H9 (cell line): Measurements from ENCODE around the gene GRID1. TPM values are rescaled to one million over a fixed set of nuclear protein-coding genes. Genes with fewer than 3 reads are reported as not detected.

ENCODE experiments used
- DNase-seq: peaks from one replicate; pipeline ENCODE4 v3.0.0-alpha.2; 2017
- H2AFZ ChIP-seq: one replicate; pipeline ENCODE4 v1.6.1; 2013; ENCODE audit warnings: mild to moderate bottlenecking, low read length, control low read depth, moderate library complexity
- H2AK5ac ChIP-seq: 2 replicates; pipeline ENCODE4 v1.6.1; 2013; ENCODE audit warnings: low read length, control low read depth, mixed read lengths; ENCODE audit not compliant: insufficient read length
- H2BK120ac ChIP-seq: one replicate; pipeline ENCODE4 v1.6.1; 2013; ENCODE audit warnings: low read depth, mild to moderate bottlenecking, low read length, control low read depth, inconsistent platforms; ENCODE audit not compliant: poor library complexity, severe bottlenecking
- H2BK12ac ChIP-seq: 2 replicates; pipeline ENCODE4 v1.6.1; 2013; ENCODE audit warnings: low read length, control low read depth, mixed read lengths, low read depth; ENCODE audit not compliant: insufficient read length
- H2BK15ac ChIP-seq: 2 replicates; pipeline ENCODE4 v1.6.1; 2013; ENCODE audit warnings: low read depth, low read length, control low read depth
- H2BK20ac ChIP-seq: one replicate; pipeline ENCODE4 v1.6.1; 2013; ENCODE audit warnings: low read depth, mild to moderate bottlenecking, low read length, control low read depth, inconsistent platforms; ENCODE audit not compliant: poor library complexity, severe bottlenecking
- H2BK5ac ChIP-seq: 2 replicates; pipeline ENCODE4 v1.6.1; 2013; ENCODE audit warnings: low read length, control low read depth, mixed read lengths; ENCODE audit not compliant: insufficient read length
- H3K14ac ChIP-seq: 2 replicates; pipeline ENCODE4 v1.6.1; 2013; ENCODE audit warnings: low read length, control low read depth; ENCODE audit not compliant: insufficient read depth
- H3K18ac ChIP-seq: 2 replicates; pipeline ENCODE4 v1.6.1; 2013; ENCODE audit warnings: low read depth, mild to moderate bottlenecking, mixed read lengths, low read length, control low read depth; ENCODE audit not compliant: insufficient read length
- H3K23ac ChIP-seq: 2 replicates; pipeline ENCODE4 v1.6.1; 2013; ENCODE audit warnings: low read length, control low read depth, mixed read lengths, low read depth; ENCODE audit not compliant: insufficient read length
- H3K23me2 ChIP-seq: 2 replicates; pipeline ENCODE4 v1.6.1; 2013; ENCODE audit warnings: low read depth, mild to moderate bottlenecking, mixed read lengths, low read length, control low read depth; ENCODE audit not compliant: insufficient read length, poor library complexity, severe bottlenecking
- H3K27ac ChIP-seq: 2 replicates; pipeline ENCODE4 v1.5.1; 2013; ENCODE audit warnings: low read length, control low read depth, mixed read lengths, low read depth; ENCODE audit not compliant: insufficient read length
- H3K27me3 ChIP-seq: 2 replicates; pipeline ENCODE4 v1.6.1; 2013; ENCODE audit warnings: low read length, control low read depth, inconsistent platforms; ENCODE audit not compliant: insufficient read depth
- H3K4ac ChIP-seq: 2 replicates; pipeline ENCODE4 v1.6.1; 2013; ENCODE audit warnings: low read depth, mild to moderate bottlenecking, control low read depth, inconsistent platforms, low read length, moderate library complexity
- H3K4me1 ChIP-seq: 2 replicates; pipeline ENCODE4 v1.6.1; 2013; ENCODE audit warnings: low read length, control low read depth, inconsistent platforms; ENCODE audit not compliant: insufficient read depth
- H3K4me2 ChIP-seq: 2 replicates; pipeline ENCODE4 v1.6.1; 2013; ENCODE audit warnings: low read length, control low read depth, mixed read lengths; ENCODE audit not compliant: insufficient read length, insufficient read depth
- H3K56ac ChIP-seq: 2 replicates; pipeline ENCODE4 v1.6.1; 2013; ENCODE audit warnings: low read depth, mild to moderate bottlenecking, mixed read lengths, low read length, control low read depth; ENCODE audit not compliant: insufficient read length
- H3K79me1 ChIP-seq: 2 replicates; pipeline ENCODE4 v1.6.1; 2013; ENCODE audit warnings: low read depth, mild to moderate bottlenecking, moderate library complexity, low read length, control low read depth, inconsistent platforms; ENCODE audit not compliant: insufficient read depth, poor library complexity, severe bottlenecking
- H3K79me2 ChIP-seq: 2 replicates; pipeline ENCODE4 v1.6.1; 2013; ENCODE audit warnings: low read length, control low read depth, inconsistent platforms; ENCODE audit not compliant: insufficient read depth
- H3K9ac ChIP-seq: 2 replicates; pipeline ENCODE4 v1.6.1; 2013; ENCODE audit warnings: low read length, control low read depth, mixed read lengths; ENCODE audit not compliant: insufficient read length; ENCODE audit errors: extremely low read depth
- H3K9me3 ChIP-seq: one replicate; pipeline ENCODE4 v1.6.1; 2013; ENCODE audit warnings: low read depth, low read length, inconsistent platforms; ENCODE audit not compliant: control insufficient read depth
- H3T11ph ChIP-seq: one replicate; pipeline ENCODE4 v1.6.1; 2013; ENCODE audit warnings: mild to moderate bottlenecking, low read length, control low read depth, inconsistent platforms
- H4K20me1 ChIP-seq: one replicate; pipeline ENCODE4 v1.6.1; 2013; ENCODE audit not compliant: control insufficient read depth, insufficient read length, insufficient read depth
- H4K5ac ChIP-seq: 2 replicates; pipeline ENCODE4 v1.6.1; 2013; ENCODE audit warnings: low read depth, mild to moderate bottlenecking, mixed read lengths, low read length, control low read depth; ENCODE audit not compliant: insufficient read length
- H4K8ac ChIP-seq: replicated peaks from 2 replicates; pipeline ENCODE4 v1.6.1; 2013; ENCODE audit warnings: low read length, control low read depth, mixed read lengths, low read depth; ENCODE audit not compliant: insufficient read length
- H4K91ac ChIP-seq: 2 replicates; pipeline ENCODE4 v1.6.1; 2013; ENCODE audit warnings: low read depth, mild to moderate bottlenecking, moderate library complexity, mixed read lengths, low read length, control low read depth; ENCODE audit not compliant: insufficient read length
- H3K27ac Mint-ChIP-seq, 3 experiments: 2 replicates in 2 of 3; 3 replicates in 1 of 3; pipeline ENCODE4 v1.8.0; 2020 to 2021; ENCODE audit warnings: mixed read lengths in 3 of 3, mild to moderate bottlenecking in 1 of 3, moderate library complexity in 1 of 3
- H3K27me3 Mint-ChIP-seq: 2 replicates; pipeline ENCODE4 v1.8.0; 2021; ENCODE audit warnings: low read depth, mild to moderate bottlenecking, moderate library complexity, mixed read lengths
- H3K36me3 Mint-ChIP-seq, 3 experiments: 2 replicates in 2 of 3; 3 replicates in 1 of 3; pipeline ENCODE4 v1.8.0; 2020 to 2021; ENCODE audit warnings: low read depth in 3 of 3, mixed read lengths in 3 of 3; ENCODE audit not compliant: insufficient read depth in 1 of 3
- H3K4me1 Mint-ChIP-seq, 2 experiments: 2 replicates each; pipeline ENCODE4 v1.8.0; 2020; ENCODE audit warnings: mixed read lengths in 2 of 2
- H3K4me3 Mint-ChIP-seq, 2 experiments: 2 replicates in 1 of 2; 3 replicates in 1 of 2; pipeline ENCODE4 v1.8.0; 2020 to 2021; ENCODE audit warnings: mild to moderate bottlenecking in 2 of 2, mixed read lengths in 2 of 2, moderate library complexity in 1 of 2
- H3K9me3 Mint-ChIP-seq, 2 experiments: 2 replicates in 1 of 2; 3 replicates in 1 of 2; pipeline ENCODE4 v1.8.0; 2020; ENCODE audit warnings: mild to moderate bottlenecking in 2 of 2, mixed read lengths in 2 of 2, moderate library complexity in 1 of 2
- WGBS: extraction: QIAGEN DNeasy Blood & Tissue Kit; methylation state at CpG from one replicate; pipeline ENCODE4 v1.1.7; 2013; ENCODE audit warnings: missing lambda C conversion rate, low lambda C conversion rate, mixed read lengths; ENCODE audit not compliant: insufficient read length; ENCODE audit errors: extremely low coverage; 5-methylcytosine and 5-hydroxymethylcytosine counted together
- total RNA-seq: library from RNA; stranded (reverse); gene quantifications from 2 replicates; pipeline ENCODE4 v1.2.1, GENCODE V29; 2021
- TF ChIP-seq, protein P1 (sequence below): fragments of 200-600 bp; sonication (generic); conservative IDR thresholded peaks from 3 replicates; pipeline ENCODE4 v1.8.0; 2021; ENCODE audit warnings: antibody characterized with exemption, mild to moderate bottlenecking

Gene GRID1
- total RNA-seq, 1 experiment from 2014 or later: 0.35 TPM

GRCh38 chr10:86354761-86355540 lies 11.6 kb downstream of the GRID1 start:
- no CpG with 5 or more reads among the region's 9 CpGs for WGBS
- Histone ChIP-seq H4K5ac (no peak overlapping the region), H2BK12ac (no peak overlapping the region), H3K14ac (no peak overlapping the region; the same call in 1 of the 2 replicates), H3K79me2 (no peaks in the 10 kb centered on the region), H2BK15ac (no peak overlapping the region), H3K9ac (no peak overlapping the region), H3K18ac (no peak overlapping the region), H3K56ac (no peak overlapping the region), H3K4me1 (no peaks in the 10 kb centered on the region), H3T11ph (no peak overlapping the region), H2BK5ac (no peak overlapping the region), H3K9me3 (no peaks in the 10 kb centered on the region), H4K91ac (no peak overlapping the region), H3K23ac (no peak overlapping the region), H3K4me2 (no peak overlapping the region), H3K27ac (no peak overlapping the region), H3K23me2 (no peaks in the 10 kb centered on the region), H4K8ac (no peak overlapping the region), H3K27me3 (no peaks in the 10 kb centered on the region), H2BK120ac (no peak overlapping the region), H3K4ac (no peak overlapping the region), H2AFZ (no peak overlapping the region), H3K79me1 (no peaks in the 10 kb centered on the region), H4K20me1 (no peaks in the 10 kb centered on the region), H2AK5ac (no peak overlapping the region), H2BK20ac (no peak overlapping the region)
- Mint-ChIP-seq H3K27ac (no peak overlapping the region), H3K36me3 (no peaks in the 10 kb centered on the region), H3K4me1 (no peaks in the 10 kb centered on the region), H3K4me3 (no peak overlapping the region), H3K9me3 (no peaks in the 10 kb centered on the region; a peak in 2 of 5 replicates), H3K27me3 (peaks cover 49% of the 10 kb centered on the region)
- TF ChIP-seq, protein P1, sequence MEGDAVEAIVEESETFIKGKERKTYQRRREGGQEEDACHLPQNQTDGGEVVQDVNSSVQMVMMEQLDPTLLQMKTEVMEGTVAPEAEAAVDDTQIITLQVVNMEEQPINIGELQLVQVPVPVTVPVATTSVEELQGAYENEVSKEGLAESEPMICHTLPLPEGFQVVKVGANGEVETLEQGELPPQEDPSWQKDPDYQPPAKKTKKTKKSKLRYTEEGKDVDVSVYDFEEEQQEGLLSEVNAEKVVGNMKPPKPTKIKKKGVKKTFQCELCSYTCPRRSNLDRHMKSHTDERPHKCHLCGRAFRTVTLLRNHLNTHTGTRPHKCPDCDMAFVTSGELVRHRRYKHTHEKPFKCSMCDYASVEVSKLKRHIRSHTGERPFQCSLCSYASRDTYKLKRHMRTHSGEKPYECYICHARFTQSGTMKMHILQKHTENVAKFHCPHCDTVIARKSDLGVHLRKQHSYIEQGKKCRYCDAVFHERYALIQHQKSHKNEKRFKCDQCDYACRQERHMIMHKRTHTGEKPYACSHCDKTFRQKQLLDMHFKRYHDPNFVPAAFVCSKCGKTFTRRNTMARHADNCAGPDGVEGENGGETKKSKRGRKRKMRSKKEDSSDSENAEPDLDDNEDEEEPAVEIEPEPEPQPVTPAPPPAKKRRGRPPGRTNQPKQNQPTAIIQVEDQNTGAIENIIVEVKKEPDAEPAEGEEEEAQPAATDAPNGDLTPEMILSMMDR: no peak
- no peak for DNase-seq
